Breast epithelium (tissue), 3 donors: Measurements from ENCODE around the gene RPS15.

Experiments used
- CTCF ChIP-seq, 3 donors: fragments of 450-650 bp; IDR thresholded peaks; one replicate each; pipeline ENCODE4 v1.5.1; 2016 to 2017; ENCODE audit warnings: antibody characterized with exemption in 3 of 3, mild to moderate bottlenecking in 3 of 3, moderate library complexity in 3 of 3
- POLR2A ChIP-seq: fragments of 450-650 bp; IDR thresholded peaks from one replicate; pipeline ENCODE4 v1.6.1; 2016; ENCODE audit warnings: antibody characterized with exemption, mild to moderate bottlenecking, moderate library complexity
- POLR2AphosphoS5 ChIP-seq, 3 donors: sonication (generic); formaldehyde crosslinking; IDR thresholded peaks; one replicate each; pipeline ENCODE4 v1.6.1; 2017; ENCODE audit warnings: antibody characterized with exemption in 3 of 3

- TF ChIP-seq POLR2AphosphoS5 (IDR thresholded peaks at IDR 0.05) (no peak), CTCF (IDR thresholded peaks at IDR 0.05) (no peak), POLR2A (no peak)
These were observed 26.7 kb upstream of the RPS15 start for GRCh38 chr19:1411255-1412191.
